ENCODE measurements around the gene TPST1. TPM values are rescaled to one million over a fixed set of nuclear protein-coding genes. Genes with fewer than 3 reads are reported as not detected.
A peak's percentile ranks its signal among the peaks of the same experiment; 100 is the strongest.

The TPST1 gene
- polyA plus RNA-seq, 1 donor (not counting 4 experiments of a cell fraction or from before 2014, with no cell fraction given), result 48.5 TPM

DNA sequence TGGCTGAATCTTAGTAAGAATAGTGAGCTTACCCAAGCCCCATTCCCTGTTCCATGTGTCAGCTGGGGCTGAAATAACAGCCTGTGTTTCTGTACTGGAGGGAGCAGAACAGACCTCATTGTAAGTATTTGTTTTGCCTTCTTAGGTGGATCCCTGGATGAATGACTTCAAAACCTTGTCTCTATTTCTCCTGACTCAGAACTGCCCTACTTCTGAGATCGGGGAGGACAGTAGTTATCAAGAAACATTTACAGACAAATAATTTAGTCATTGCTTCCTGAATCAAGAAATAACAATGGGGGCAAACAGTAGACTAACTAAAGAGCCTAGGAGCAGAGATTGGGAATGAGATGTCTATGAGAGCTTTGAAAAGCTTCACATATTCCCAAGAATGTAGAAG, 58.8 kb downstream of the TPST1 start:
- peaks cover 10% of the 10 kb centered on the region for H3K9me3 ChIP-seq (ENCODE audit: control insufficient read depth, low read depth, low read length)
- no peak overlapping the region for H3K4me2 ChIP-seq (ENCODE audit: control insufficient read depth, extremely low read depth, insufficient read depth, low read depth, low read length)
- H3K4me1 ChIP-seq (ENCODE audit: control insufficient read depth, extremely low read depth, insufficient read depth, low read length), result no peaks in the 10 kb centered on the region
- no peaks in the 10 kb centered on the region for H4K20me1 ChIP-seq (ENCODE audit: control insufficient read depth, extremely low read depth, insufficient read depth, low read length)
- FAIRE-seq, result no peak
- peaks cover 12% of the 10 kb centered on the region for H3K79me2 ChIP-seq (ENCODE audit: control insufficient read depth, insufficient read depth, low read length)
- no peaks in the 10 kb centered on the region for H3K36me3 ChIP-seq (ENCODE audit: control insufficient read depth in 2 of 2, extremely low read depth in 1 of 2, insufficient read depth in 2 of 2, low read length in 2 of 2)
- DNase-seq (ENCODE audit: low read depth, low spot score), result no peak
- H3K4me3 ChIP-seq (ENCODE audit: control insufficient read depth in 2 of 3, extremely low read depth in 1 of 3, insufficient read depth in 2 of 3, low read depth in 1 of 3, low read length in 3 of 3), result no peak overlapping the region
- dilution Hi-C loops (cut with MboI; ENCODE audit: extremely low pct_ligation_motif_present, low sequenced_read_pairs), result no loop called here
- no peaks in the 10 kb centered on the region for H3K27me3 ChIP-seq (ENCODE audit: control insufficient read depth, extremely low read depth, insufficient read depth, low read length)
- H2AFZ ChIP-seq (ENCODE audit: control insufficient read depth, low read length), result no peak overlapping the region
- no peaks in the 10 kb centered on the region for H3K9me1 ChIP-seq (ENCODE audit: control insufficient read depth, extremely low read depth, insufficient read depth, low read length)
- no peak overlapping the region for H3K9ac ChIP-seq (ENCODE audit: control insufficient read depth, extremely low read depth, insufficient read depth, low read length)
- TF ChIP-seq, protein P1, sequence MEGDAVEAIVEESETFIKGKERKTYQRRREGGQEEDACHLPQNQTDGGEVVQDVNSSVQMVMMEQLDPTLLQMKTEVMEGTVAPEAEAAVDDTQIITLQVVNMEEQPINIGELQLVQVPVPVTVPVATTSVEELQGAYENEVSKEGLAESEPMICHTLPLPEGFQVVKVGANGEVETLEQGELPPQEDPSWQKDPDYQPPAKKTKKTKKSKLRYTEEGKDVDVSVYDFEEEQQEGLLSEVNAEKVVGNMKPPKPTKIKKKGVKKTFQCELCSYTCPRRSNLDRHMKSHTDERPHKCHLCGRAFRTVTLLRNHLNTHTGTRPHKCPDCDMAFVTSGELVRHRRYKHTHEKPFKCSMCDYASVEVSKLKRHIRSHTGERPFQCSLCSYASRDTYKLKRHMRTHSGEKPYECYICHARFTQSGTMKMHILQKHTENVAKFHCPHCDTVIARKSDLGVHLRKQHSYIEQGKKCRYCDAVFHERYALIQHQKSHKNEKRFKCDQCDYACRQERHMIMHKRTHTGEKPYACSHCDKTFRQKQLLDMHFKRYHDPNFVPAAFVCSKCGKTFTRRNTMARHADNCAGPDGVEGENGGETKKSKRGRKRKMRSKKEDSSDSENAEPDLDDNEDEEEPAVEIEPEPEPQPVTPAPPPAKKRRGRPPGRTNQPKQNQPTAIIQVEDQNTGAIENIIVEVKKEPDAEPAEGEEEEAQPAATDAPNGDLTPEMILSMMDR (optimal IDR thresholded peaks at IDR 0.05 in 1 of 3, IDR thresholded peaks at IDR 0.05 in 1 of 3, conservative IDR thresholded peaks at IDR 0.05 in 1 of 3; ENCODE audit: extremely low read depth in 1 of 3, insufficient read depth in 2 of 3, low read length in 3 of 3), result no peak
- TF ChIP-seq EZH2 (IDR thresholded peaks at IDR 0.05; ENCODE audit: low read length), result no peak
- H3K27ac ChIP-seq (ENCODE audit: control insufficient read depth, insufficient read depth, low read length), result no peak overlapping the region

DNA sequence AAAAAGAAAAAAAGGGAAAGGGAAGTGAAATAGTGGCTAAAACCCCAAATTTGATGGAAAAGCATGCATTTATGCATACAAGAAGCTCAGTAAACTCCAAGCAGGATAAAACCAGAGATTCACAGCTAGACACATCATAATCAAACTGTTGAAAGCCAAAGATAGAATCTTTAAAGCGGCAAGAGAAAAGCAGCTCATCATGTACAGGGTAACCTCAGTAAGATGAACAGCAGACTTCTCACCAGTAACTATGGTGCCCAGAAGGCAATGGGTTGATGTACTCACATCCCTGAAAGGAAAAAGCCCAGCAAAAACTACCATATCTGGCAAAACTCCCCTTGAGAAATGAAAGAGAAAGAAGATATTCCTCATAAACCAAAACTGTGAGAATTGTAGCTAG, 60.4 kb downstream of the TPST1 start:
- H3K9me1 ChIP-seq (ENCODE audit: control insufficient read depth, extremely low read depth, insufficient read depth, low read length), result no peaks in the 10 kb centered on the region
- H3K9ac ChIP-seq (ENCODE audit: control insufficient read depth, extremely low read depth, insufficient read depth, low read length), result no peak overlapping the region
- H3K4me1 ChIP-seq (ENCODE audit: control insufficient read depth, extremely low read depth, insufficient read depth, low read length), result peaks cover 3% of the 10 kb centered on the region
- no peaks in the 10 kb centered on the region for H4K20me1 ChIP-seq (ENCODE audit: control insufficient read depth, extremely low read depth, insufficient read depth, low read length)
- no peak overlapping the region for H3K27ac ChIP-seq (ENCODE audit: control insufficient read depth, insufficient read depth, low read length)
- peaks cover 10% of the 10 kb centered on the region for H3K9me3 ChIP-seq (ENCODE audit: control insufficient read depth, low read depth, low read length)
- no peak for DNase-seq (ENCODE audit: low read depth, low spot score)
- H3K27me3 ChIP-seq (ENCODE audit: control insufficient read depth, extremely low read depth, insufficient read depth, low read length), result no peaks in the 10 kb centered on the region
- TF ChIP-seq EZH2 (IDR thresholded peaks at IDR 0.05; ENCODE audit: low read length), result no peak
- TF ChIP-seq, protein P1 (optimal IDR thresholded peaks at IDR 0.05 in 1 of 3, IDR thresholded peaks at IDR 0.05 in 1 of 3, conservative IDR thresholded peaks at IDR 0.05 in 1 of 3; ENCODE audit: extremely low read depth in 1 of 3, insufficient read depth in 2 of 3, low read length in 3 of 3), result no peak
- no peak overlapping the region for H3K4me2 ChIP-seq (ENCODE audit: control insufficient read depth, extremely low read depth, insufficient read depth, low read depth, low read length)
- no peaks in the 10 kb centered on the region for H3K36me3 ChIP-seq (ENCODE audit: control insufficient read depth in 2 of 2, extremely low read depth in 1 of 2, insufficient read depth in 2 of 2, low read length in 2 of 2)
- H2AFZ ChIP-seq (ENCODE audit: control insufficient read depth, low read length), result no peak overlapping the region
- no peak overlapping the region for H3K4me3 ChIP-seq (ENCODE audit: control insufficient read depth in 2 of 3, extremely low read depth in 1 of 3, insufficient read depth in 2 of 3, low read depth in 1 of 3, low read length in 3 of 3)
- FAIRE-seq, result peak; percentile 29
- dilution Hi-C loops (cut with MboI; ENCODE audit: extremely low pct_ligation_motif_present, low sequenced_read_pairs), result no loop called here
- H3K79me2 ChIP-seq (ENCODE audit: control insufficient read depth, insufficient read depth, low read length), result peaks cover 11% of the 10 kb centered on the region

All from keratinocyte (primary cell).